ENCODE measurements around the gene UBE2E2.

Gene UBE2E2

GRCh38 chr3:23390989-23391553 is 187.9 kb downstream of the UBE2E2 start:
- DNase-seq = no peak

- no peak for DNase-seq
These were observed 192.0 kb downstream of the UBE2E2 start for GRCh38 chr3:23395115-23395514.

- no peak for DNase-seq
These were observed 193.6 kb downstream of the UBE2E2 start for GRCh38 chr3:23396746-23397145.

GRCh38 chr3:23399221-23399620 is 196.1 kb downstream of the UBE2E2 start:
- no peak for DNase-seq

GRCh38 chr3:23402728-23403492 is 199.8 kb downstream of the UBE2E2 start:
- no peak for DNase-seq

GRCh38 chr3:23404246-23404645 is 201.1 kb downstream of the UBE2E2 start:
- DNase-seq = no peak

- no peak for DNase-seq
These were observed 202.0 kb downstream of the UBE2E2 start for GRCh38 chr3:23405081-23405480.

GRCh38 chr3:23406601-23407000 is 203.5 kb downstream of the UBE2E2 start:
- no peak for DNase-seq

- no peak for DNase-seq
These were observed 214.9 kb downstream of the UBE2E2 start for GRCh38 chr3:23418026-23418425.

- DNase-seq = no peak
These were observed 218.8 kb downstream of the UBE2E2 start for GRCh38 chr3:23421811-23422516.

GRCh38 chr3:23422517-23422851 is 219.4 kb downstream of the UBE2E2 start:
- no peak for DNase-seq

GRCh38 chr3:23425410-23425809 is 222.3 kb downstream of the UBE2E2 start:
- no peak for DNase-seq

GRCh38 chr3:23430781-23431398 is 227.8 kb downstream of the UBE2E2 start:
- no peak for DNase-seq

- no peak for DNase-seq
These were observed 228.6 kb downstream of the UBE2E2 start for GRCh38 chr3:23431764-23432163.

- peak; percentile 24 for DNase-seq
These were observed 232.2 kb downstream of the UBE2E2 start for GRCh38 chr3:23435318-23435717.

GRCh38 chr3:23435904-23436303 is 232.8 kb downstream of the UBE2E2 start:
- DNase-seq = no peak

GRCh38 chr3:23437484-23438145 is 234.5 kb downstream of the UBE2E2 start:
- no peak for DNase-seq

- DNase-seq = no peak
These were observed 235.5 kb downstream of the UBE2E2 start for GRCh38 chr3:23438657-23439056.

- no peak for DNase-seq
These were observed 236.0 kb downstream of the UBE2E2 start for GRCh38 chr3:23439080-23439479.

- DNase-seq = no peak
These were observed 237.5 kb downstream of the UBE2E2 start for GRCh38 chr3:23440416-23441294.

- DNase-seq = no peak
These were observed 239.7 kb downstream of the UBE2E2 start for GRCh38 chr3:23442598-23443383.
